GM21723 (cell line): ENCODE measurements around the gene ELL.

Experiments used
- ATAC-seq: cut with Tn5 transposase; IDR thresholded peaks from one replicate; pipeline ENCODE4 v1.9.1; 2021; ENCODE audit warnings: mild to moderate bottlenecking, moderate library complexity; ENCODE audit not compliant: unreplicated experiment

Gene ELL

GRCh38 chr19:18474366-18474887 is 47.4 kb downstream of the ELL start:
- no peak for ATAC-seq

DNA sequence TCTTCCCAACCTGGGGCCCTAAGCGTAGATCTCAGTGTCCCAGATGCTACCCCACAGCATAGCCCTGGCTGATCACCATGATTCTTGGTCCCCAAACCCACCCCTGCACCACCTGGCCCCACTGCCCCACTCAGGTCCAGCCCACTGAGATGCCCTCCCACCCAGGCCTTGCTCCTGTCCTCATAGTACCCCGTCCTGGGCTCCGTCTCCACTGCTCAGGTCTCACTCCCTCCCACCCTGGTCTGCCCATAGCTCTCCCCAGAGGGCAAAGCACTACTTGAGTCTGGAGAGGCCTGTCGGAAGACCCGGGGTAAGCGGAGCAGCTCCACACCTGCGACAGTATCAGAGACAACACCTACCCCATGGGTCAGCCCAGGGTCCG is 48.2 kb downstream of the ELL start:
- ATAC-seq, result no peak

GRCh38 chr19:18473003-18473705 is 48.7 kb downstream of the ELL start:
- no peak for ATAC-seq

GRCh38 chr19:18470787-18471186 is 51.1 kb downstream of the ELL start:
- ATAC-seq, result no peak

GRCh38 chr19:18469069-18469846 is 52.6 kb downstream of the ELL start:
- no peak for ATAC-seq

DNA sequence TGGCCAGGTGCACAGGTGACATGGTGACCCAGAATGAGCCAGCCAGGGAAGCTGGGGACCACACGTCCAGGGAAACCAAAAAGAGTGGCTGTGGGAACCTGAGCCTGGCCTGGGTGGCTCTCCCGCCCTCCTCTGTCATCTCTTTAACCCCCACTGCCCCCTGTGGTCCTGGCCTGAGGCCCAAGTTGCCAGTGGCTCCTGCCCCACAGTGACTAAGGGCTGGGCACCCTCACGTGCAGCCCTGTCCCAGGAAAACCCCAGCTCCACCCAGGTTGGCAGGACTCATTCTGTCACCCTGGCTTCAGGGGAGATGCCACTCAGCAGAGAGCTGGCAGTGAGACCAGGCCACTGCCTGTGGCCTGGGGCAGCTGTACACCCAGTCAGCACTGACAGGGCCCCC is 53.4 kb downstream of the ELL start:
- no peak for ATAC-seq

- ATAC-seq, result no peak
These were observed 53.9 kb downstream of the ELL start for GRCh38 chr19:18467978-18468377.

GRCh38 chr19:18466354-18466753 is 55.5 kb downstream of the ELL start:
- no peak for ATAC-seq

GRCh38 chr19:18465964-18466339 is 55.9 kb downstream of the ELL start:
- no peak for ATAC-seq

DNA sequence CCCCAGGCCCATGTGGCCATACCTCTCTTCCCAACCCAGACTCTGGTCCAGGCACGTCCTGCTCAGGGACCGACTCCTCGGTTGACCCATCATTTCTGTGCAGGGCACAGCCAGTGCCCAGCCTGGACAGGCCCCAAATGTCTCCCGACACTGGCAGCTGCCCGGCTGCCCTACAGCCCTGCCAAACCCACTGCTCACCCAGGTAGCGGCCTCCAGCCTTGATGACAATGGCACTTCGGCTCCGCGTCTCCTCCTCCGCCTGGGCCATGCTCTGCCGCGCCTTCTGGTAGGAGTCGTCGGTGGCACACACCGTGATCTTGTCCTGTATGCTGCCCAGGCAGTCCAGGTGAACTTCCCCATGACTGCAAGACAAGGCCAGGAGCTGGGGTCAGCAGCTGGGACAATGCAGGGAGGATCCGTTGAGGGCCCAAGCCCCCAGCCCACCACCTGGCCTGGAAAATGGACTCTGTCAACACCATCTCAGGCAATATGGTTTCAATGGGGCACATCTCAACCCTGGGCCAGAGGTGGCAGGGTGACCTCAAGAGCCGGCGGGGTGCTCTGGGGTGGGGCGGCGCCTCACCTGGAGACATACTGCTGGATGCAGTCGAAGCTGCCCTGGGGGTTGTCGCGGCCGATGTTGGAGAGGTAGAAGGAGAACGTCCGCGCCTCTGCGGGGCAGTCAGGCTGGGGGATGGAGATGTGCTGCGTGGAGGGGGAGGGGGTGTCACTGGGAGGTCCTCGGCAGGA is 56.5 kb downstream of the ELL start:
- no peak for ATAC-seq

GRCh38 chr19:18464646-18465045 is 57.2 kb downstream of the ELL start:
- no peak for ATAC-seq

GRCh38 chr19:18461471-18461870 is 60.4 kb downstream of the ELL start:
- no peak for ATAC-seq

- ATAC-seq, result no peak
These were observed 61.0 kb downstream of the ELL start for GRCh38 chr19:18460900-18461299.

- ATAC-seq, result no peak
These were observed 64.2 kb downstream of the ELL start for GRCh38 chr19:18457483-18458331.

- no peak for ATAC-seq
These were observed 64.9 kb downstream of the ELL start for GRCh38 chr19:18456974-18457373.

GRCh38 chr19:18456279-18456678 is 65.6 kb downstream of the ELL start:
- ATAC-seq, result no peak

- no peak for ATAC-seq
These were observed 68.4 kb downstream of the ELL start for GRCh38 chr19:18453269-18454024.

GRCh38 chr19:18452386-18452785 is 69.5 kb downstream of the ELL start:
- no peak for ATAC-seq

- no peak for ATAC-seq
These were observed 70.7 kb downstream of the ELL start for GRCh38 chr19:18450931-18451836.
